Measurements from ENCODE around the gene TEX19.

DNA sequence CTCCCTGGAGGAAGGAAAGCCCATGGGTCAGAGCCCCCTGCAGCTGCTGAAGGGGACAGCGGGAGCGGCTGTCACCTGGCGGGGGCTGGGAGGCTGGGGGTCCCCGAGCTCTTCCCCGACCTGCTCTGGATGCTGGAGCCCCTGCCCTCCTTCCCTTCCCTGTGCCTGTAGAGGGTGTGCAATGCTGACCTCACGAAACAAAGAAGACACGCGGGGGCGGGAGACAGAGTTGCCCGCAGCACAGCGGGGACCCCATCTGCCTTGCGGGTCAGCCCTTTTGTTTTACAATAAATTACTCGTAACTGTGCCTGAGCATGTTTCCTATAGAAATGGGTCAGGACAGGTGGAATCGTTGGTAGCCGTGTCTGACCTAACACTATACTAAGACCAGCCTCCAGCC lies 31.8 kb upstream of the TEX19 start:
- TF ChIP-seq CTCF (IDR thresholded peaks at IDR 0.05) (no peak), POLR2A (IDR thresholded peaks at IDR 0.05) (no peak)
